ENCODE results near the gene PYGM. TPM values are rescaled to one million over a fixed set of nuclear protein-coding genes. Genes with fewer than 3 reads are reported as not detected.

Gene PYGM
- total RNA-seq (10 to 100 TPM in 1 of 9 donors, 1 to 10 TPM in 8; 1.4 to 10.1 (median 3.4) TPM), polyA plus RNA-seq (1 to 10 TPM; 2.4 to 5.1 (median 4.8) TPM)
- long read RNA-seq, donor 1: 0 reads
- long read RNA-seq, donor 2: 0 reads
- long read RNA-seq, donor 3: 0 reads
- long read RNA-seq, donor 4, partial matches to known transcripts: 0 of 1 reads
- long read RNA-seq, donor 4, other reads (novel, unspliced or antisense): 0 of 1 reads
- long read RNA-seq, donor 5, partial matches to known transcripts: 0 of 2 reads
- long read RNA-seq, donor 5, other reads (novel, unspliced or antisense): 0 of 2 reads
- long read RNA-seq, donor 6, partial matches to known transcripts: 1 of 2 reads
- long read RNA-seq, donor 6, other reads (novel, unspliced or antisense): 0 of 2 reads
- long read RNA-seq, donor 7: 0 reads
- long read RNA-seq, donor 8: 0 reads
- long read RNA-seq, donor 9: 0 reads
- long read RNA-seq, donor 10: 0 reads

DNA sequence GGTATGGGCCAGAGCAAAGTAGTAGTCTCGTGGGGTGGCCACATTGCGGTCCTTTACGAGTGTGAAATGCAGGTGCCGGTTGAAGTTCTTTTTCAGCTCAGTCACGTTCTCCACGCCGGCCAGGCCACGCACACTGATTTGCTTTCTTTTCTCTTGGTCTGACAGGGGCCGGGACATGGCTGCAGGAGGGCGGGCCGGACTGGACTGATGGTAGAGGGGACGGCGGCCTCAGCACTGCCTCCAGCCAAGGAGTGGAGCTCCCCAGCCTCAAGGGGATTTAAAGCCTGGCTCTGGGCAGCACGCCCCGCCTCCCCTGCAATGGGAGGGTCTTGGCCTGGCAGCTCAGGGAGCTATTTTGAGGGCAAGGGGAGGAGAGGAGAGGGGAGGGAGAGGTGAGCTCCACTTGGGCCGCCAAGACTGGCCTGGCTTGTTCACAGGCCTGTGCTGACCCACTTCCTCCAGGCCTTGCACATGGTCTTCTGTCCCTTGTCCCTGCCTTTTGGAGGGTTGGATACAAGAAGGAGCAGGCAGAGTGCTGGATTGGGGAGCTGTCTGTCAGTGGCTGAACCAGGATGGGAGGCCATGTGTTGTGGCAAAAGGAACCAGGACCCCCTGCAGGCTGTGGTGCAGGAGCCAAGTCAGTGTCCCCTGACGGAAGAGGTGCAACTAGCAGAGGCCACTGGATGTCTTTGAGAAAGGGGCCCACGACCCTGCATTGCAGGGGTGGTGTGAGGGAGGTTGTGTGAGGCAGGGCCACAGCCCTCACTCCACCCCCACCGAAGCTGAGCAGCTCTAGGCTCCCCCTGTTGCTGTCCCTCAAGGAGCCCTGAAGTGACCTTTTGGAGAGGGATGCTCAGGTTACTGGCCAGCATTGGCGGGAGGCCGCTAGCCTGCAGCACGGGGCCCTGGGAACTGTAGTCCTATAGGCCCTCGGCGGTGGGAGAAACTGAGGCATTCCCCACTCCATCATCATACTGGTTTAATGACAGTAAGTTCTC lies at the start of gene PYGM:
Gene PYGM (minus strand): TSS at position 253 of the 998 bp plus-strand sequence. CDS start 76 bp downstream, at position 177.
- DNase-seq: peak in 6 of 7 donors; percentile 29 to 82 (median 58)
- H3K4me3 ChIP-seq: peak within 1 kb of the TSS in 1 of 4 donors; percentile 10
- intact Hi-C loops (cut with DNase I): no loop called here

DNA sequence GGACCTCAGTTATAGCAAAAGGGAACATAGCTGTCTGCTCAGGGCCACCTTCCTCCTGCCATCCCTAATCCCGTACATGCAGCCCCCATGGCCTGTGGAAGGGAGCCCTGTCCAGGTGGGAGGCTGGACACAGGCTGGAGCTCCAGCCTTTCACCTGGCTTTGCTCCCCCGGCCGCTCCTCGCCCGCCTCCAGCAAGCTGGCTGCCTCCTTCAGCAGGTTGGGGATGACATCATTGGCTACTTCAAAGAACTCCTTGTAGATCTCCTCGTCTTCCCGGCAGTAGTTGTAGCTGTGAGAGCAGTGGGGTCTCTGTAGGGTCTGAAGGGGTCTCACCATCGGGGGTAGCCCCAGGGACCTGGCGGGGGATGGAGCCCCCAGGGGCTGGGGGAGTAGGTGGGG lies 45.7 kb upstream of the PYGM start:
- no peaks in the 10 kb centered on the region for H3K9me3 ChIP-seq (replicated peaks in 1 of 3)
- H3K4me3 ChIP-seq: no peak overlapping the region
- no peak for DNase-seq
- peaks cover 26 to 36% of the 10 kb centered on the region in 2 donors for H3K4me1 ChIP-seq (replicated peaks in 1 of 2)
- peaks cover 0 to 30% of the 10 kb centered on the region in 2 donors for H3K36me3 ChIP-seq (replicated peaks in 1 of 2)
- H3K27ac ChIP-seq: no peak overlapping the region
- H3K27me3 ChIP-seq: no peaks in the 10 kb centered on the region
- whole genome bisulfite sequencing, 4 donors: 92 to 100% (median 95%) methylated on average over 7 to 9 of the region's 9 CpGs
- intact Hi-C loops (cut with DNase I): no loop called here
- TF ChIP-seq, protein P1, sequence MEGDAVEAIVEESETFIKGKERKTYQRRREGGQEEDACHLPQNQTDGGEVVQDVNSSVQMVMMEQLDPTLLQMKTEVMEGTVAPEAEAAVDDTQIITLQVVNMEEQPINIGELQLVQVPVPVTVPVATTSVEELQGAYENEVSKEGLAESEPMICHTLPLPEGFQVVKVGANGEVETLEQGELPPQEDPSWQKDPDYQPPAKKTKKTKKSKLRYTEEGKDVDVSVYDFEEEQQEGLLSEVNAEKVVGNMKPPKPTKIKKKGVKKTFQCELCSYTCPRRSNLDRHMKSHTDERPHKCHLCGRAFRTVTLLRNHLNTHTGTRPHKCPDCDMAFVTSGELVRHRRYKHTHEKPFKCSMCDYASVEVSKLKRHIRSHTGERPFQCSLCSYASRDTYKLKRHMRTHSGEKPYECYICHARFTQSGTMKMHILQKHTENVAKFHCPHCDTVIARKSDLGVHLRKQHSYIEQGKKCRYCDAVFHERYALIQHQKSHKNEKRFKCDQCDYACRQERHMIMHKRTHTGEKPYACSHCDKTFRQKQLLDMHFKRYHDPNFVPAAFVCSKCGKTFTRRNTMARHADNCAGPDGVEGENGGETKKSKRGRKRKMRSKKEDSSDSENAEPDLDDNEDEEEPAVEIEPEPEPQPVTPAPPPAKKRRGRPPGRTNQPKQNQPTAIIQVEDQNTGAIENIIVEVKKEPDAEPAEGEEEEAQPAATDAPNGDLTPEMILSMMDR (IDR thresholded peaks at IDR 0.05): no peak
- TF ChIP-seq POLR2A (IDR thresholded peaks at IDR 0.05): no peak

More for the DNA sequence above, at the start of gene PYGM:
- H3K27me3 ChIP-seq: no peaks in the 10 kb centered on the region
- 52 to 66% (median 59%) methylated on average over 16 to 24 of the region's 24 CpGs for WGBS, 4 donors
- H3K36me3 ChIP-seq (replicated peaks in 1 of 2): peaks cover 0 to 22% of the 10 kb centered on the region in 2 donors
- peak within 1 kb of the TSS in 3 of 5 donors; percentile 6 to 80 (median 56) for H3K27ac ChIP-seq
- TF ChIP-seq, protein P1 (IDR thresholded peaks at IDR 0.05): no peak
- no peak for TF ChIP-seq POLR2A (IDR thresholded peaks at IDR 0.05)
- peaks cover 27 to 57% of the 10 kb centered on the region in 2 donors for H3K4me1 ChIP-seq (replicated peaks in 1 of 2)
- H3K9me3 ChIP-seq (replicated peaks in 1 of 3): no peaks in the 10 kb centered on the region

DNA sequence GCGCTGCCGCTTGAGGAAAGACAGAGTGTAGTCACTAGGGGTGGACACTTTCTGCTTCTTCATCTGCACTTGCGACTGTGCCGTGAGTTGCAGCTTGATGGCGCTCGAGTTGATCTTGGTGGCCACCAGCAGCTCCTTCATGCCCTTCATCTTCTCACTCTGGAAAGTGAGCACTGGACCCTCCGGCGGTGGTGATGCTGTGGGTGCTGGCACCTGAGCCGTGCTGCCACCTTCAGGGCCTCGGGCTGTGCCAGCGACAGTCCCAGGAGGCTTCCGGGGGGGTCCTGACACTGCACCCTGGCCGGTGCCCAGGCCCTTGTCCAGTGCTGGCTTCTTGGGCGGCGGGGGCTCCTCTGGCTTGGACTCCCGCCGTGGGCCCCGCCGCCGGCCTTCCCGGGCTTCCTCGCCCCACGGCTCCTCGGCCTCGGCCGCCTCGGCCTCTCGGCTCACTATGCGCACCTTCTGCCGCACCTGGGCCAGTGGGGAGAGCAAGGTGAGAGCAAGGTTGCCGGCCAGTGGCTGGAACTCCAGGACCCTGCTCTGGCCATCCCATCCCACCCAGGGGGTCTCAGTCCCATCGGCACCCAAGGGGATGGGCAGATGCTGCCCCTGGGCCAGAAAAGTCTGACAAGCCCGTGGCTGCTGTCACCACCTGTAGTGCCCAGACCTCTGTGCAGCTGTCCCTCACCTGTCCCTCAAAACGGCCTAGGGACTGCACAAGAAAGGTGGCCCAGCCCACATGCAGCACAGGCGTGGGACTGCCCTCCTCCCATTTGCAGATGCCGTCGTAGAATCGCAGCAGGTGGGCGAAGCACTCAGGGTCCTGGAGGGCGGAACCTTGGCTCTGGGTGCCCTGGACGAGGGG lies 44.8 kb upstream of the PYGM start:
- WGBS, 4 donors: 86 to 91% (median 88%) methylated on average over 18 to 41 of the region's 41 CpGs
- intact Hi-C loops (cut with DNase I): no loop called here
- DNase-seq: no peak
- Histone ChIP-seq H3K27me3 (no peaks in the 10 kb centered on the region), H3K4me1 (replicated peaks in 1 of 2) (peaks cover 22 to 32% of the 10 kb centered on the region in 2 donors), H3K4me3 (no peak overlapping the region), H3K27ac (peak overlapping the region in 3 of 5 donors; percentile 77 to 88 (median 87)), H3K36me3 (replicated peaks in 1 of 2) (peaks cover 0 to 30% of the 10 kb centered on the region in 2 donors), H3K9me3 (replicated peaks in 1 of 3) (no peaks in the 10 kb centered on the region)
- TF ChIP-seq, protein P1 (IDR thresholded peaks at IDR 0.05): no peak
- TF ChIP-seq POLR2A (IDR thresholded peaks at IDR 0.05): no peak
